GM19452 (cell line): ENCODE measurements around the gene INPP5D.
"Not testable (repeated sequence)": the region's sequence is repeated elsewhere in the genome, so short reads cannot be mapped to it uniquely, and the experiment has no call there.

ENCODE experiments used
- ATAC-seq: cut with Tn5 transposase; IDR thresholded peaks from one replicate; pipeline ENCODE4 v1.9.1; 2021; ENCODE audit not compliant: unreplicated experiment

Gene INPP5D

DNA sequence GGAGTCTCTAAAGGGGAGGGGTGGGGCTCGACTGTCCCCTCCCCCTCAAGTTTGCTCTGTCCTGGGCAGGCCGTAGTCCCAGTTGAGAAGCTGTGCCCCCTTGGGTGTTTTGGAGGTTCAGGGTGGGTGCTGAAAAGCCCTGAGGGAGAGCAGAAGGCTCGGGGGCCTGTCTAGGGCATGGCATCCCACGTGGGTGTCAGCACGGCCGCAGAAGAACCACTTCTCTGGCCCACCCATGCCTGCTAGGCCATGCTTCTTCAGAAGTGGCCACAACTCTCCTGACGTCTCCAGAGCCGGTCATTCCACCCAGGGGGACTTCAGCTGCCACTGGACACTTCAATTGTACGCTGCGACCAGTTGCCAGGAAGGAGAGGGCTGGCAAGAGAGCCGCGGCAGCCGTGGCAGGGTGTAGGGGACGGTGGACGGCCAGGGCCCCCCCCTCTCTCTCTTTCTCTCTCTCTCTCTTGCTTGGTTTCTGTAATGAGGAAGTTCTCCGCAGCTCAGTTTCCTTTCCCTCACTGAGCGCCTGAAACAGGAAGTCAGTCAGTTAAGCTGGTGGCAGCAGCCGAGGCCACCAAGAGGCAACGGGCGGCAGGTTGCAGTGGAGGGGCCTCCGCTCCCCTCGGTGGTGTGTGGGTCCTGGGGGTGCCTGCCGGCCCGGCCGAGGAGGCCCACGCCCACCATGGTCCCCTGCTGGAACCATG is at the start of gene INPP5D:
Gene INPP5D (plus strand): TSS at position 546 of the 704 bp plus-strand sequence. CDS start 137 bp downstream, at position 683.
- peak; percentile 47 for ATAC-seq

DNA sequence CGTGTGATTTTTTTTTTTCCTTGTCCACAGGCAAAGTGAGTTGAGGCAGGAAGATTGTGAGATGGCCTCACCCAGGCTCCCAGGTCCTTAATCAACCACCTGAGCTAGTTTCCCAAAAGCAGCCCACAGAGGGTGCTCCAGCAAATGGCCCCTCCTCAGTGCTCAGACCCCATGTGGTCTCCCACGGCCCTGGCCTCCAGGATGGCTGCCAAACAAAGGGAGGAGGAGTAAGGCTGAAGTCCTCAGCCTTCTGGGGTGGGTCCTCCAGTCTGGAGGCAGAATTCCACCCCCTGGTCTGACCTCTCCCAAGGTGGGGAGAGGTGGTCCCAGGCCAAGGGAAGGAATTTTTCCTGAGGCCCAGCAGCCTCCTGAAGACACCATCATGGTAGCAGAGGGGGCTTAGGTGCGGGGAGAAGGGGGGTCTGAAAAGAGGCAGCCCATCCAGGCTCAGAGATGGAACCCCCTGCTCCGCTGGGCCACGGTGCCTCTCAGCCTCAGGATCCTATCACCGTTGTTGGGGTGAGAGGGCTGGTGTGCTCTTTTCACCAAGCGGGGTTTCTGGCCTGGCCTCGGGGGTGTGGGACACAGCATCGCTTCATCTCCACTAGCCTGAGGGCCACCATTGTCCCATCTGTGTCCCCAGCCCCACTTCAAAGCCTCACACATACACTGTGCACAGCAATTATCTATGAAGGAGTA is 49.4 kb upstream of the INPP5D start:
- ATAC-seq, result no peak

DNA sequence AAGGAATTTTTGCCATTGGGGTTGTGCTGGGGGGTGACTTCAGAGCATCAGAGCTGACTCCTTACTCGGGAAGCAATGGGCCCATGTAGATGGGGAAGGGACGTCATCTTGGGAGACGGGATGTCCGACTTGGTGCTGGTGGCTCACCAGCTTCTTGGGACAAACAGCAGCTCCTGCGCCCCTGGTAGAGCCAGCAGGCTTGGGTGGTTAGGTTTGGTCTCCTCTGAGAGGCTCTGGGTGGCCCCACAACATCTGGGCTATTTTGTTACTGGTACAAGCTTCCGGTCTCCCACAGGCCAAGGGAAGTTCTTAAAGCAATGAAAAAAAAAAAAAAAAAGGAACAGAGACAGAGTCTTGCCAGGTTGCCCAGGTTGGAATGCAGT is 48.9 kb upstream of the INPP5D start:
- no peak for ATAC-seq

DNA sequence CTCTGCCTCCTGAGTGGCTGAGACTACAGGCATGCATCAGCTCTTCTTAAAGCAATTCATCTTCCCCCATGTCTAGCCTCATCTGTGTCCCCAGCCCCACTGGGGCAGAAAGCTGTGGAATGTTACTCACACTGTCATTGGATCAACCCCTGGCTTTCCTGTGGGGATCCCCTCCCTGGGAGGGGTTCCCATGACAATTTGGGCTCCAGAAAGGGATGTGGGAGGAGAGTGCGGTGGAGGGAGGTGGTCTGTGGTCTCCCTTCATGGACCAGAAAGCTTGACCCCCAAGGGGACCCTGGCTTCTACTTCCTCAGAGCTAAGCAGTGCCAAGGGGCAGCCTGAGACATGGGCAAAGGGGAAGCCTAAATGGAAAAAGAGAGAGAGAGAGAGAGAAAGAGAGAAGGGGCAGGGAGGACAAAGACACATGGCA is 48.4 kb upstream of the INPP5D start:
- no peak for ATAC-seq

DNA sequence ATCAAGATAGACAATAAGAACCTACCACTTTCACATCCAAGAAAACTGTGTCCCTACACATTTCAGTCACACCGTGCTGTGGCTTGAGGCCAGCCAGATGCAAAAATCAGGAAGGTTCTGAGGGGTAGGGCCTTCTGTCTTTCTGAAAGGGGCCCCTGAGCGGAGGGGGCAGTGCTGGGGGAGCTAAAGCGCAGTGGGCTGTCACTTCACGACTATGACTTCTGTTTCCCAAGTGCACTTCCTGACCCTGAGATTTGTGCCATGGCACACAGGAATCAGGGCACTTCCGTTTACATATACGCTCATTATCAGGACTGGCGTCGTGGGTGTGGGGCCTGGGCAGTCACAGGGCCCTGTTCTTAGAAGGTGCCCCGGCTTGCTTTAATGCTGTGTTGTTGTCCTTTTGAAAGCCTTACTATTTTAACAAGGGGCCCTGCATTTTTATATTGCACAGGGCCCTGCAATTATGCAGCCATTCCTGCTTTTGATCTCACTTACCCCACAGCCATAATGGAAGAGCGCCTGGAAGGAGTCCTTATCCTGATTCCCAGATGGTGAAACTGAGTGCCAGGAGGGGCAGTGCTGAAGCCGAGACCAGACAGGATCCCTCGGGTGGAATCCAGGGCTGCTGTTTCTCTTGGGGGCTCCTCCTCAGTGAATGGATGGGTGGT is 47.7 kb upstream of the INPP5D start:
- no peak for ATAC-seq

DNA sequence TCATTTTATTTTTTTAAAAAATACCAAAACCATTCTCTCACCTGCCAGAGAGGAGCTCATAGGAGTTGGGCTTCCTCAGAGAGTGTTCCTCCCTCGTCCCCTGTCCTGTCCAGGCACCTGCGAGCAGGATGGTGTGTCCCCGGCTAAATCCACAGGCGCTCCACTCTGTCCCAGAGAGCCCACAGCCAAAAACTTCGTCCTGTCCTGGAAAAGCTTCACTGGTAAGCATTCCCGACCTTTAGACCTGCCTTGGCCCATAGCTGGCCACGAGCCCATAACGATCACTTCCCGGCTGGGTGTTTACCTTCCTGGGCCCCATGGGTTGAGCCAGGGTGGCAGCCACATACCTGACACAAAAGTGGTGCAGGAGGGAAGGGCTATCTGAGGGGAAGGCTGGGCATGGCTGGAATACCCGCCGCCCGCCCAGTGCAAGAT is 47.1 kb upstream of the INPP5D start, which contains the start of gene NGEF:
Gene NGEF (minus strand): TSS at position 230 of the 435 bp plus-strand sequence. CDS start 38,366 bp downstream, outside the sequence.
- no peak for ATAC-seq

DNA sequence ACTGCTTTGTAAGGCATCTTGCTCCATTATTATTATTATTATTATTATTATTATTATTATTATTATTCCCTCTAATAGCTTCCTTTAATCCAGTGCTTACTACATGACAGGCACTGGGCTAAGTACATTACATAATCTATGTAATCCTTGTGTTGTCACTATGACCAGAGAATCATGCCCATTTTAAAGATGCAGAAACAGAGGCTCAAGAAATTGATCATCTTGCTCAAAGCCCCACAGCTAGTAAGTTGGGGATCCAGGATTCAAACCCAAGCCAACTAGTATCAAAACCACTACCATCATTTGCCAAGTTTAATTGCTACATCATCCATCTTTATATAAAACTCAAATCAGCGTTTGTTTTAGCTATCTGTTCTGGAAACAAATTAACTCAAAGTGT is 46.5 kb upstream of the INPP5D start:
- ATAC-seq, result no peak

DNA sequence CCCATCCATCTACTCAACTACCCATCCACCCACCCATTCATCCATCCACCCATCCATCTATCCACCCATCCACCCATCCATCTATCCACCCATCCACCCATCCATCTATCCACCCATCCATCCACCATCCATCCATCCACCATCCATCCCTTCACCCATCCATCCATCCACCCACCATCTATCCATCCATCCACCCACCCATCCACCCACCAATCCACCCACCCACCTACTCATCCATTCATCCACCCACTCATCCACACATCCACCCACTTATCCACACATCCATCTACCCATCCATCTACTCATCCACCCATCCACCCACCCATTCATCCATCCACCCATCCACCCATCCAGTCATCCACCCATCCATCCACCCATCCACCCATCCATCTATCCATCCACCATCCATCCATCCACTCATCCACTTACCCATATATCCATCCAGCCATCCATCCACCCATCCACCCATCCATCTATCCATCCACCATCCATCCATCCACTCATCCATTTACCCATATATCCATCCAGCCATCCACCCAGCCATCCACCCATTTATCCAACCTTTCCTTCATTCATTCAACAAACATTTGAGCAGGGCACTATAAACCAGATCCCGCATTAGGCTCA is 45.0 kb upstream of the INPP5D start:
- no peak for ATAC-seq

DNA sequence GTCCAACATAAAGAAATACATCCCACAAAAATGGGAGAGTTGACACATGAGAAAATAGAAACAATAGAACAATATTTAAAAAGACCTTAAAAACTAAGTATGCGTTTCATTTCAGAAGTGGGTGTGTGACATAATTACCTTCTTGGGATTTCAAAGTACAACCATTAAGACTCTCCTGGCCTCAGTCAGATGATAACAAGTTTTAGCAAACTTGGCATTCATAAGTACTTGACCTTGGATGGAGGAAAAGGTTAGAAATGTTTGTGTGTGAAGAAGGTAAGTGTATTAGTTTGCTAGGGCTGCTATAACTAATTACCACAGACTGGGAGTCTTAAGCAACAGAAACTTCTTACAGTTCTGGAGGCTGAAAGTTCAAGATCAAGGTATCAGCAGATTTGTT is 42.2 kb upstream of the INPP5D start:
- no peak for ATAC-seq

DNA sequence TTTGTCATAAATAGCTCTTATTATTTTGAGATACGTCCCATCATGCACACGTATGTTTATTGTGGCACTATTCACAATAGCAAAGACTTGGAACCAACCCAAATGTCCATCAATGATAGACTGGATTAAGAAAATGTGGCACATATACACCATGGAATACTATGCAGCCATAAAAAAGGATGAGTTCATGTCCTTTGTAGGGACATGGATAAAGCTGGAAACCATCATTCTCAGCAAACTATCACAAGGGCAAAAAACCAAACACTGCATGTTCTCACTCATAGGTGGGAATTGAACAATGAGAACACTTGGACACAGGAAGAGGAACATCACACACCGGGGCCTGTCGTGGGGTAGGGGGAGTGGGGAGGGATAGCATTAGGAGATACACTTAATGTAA is 40.5 kb upstream of the INPP5D start:
- ATAC-seq, result not testable (repeated sequence)

DNA sequence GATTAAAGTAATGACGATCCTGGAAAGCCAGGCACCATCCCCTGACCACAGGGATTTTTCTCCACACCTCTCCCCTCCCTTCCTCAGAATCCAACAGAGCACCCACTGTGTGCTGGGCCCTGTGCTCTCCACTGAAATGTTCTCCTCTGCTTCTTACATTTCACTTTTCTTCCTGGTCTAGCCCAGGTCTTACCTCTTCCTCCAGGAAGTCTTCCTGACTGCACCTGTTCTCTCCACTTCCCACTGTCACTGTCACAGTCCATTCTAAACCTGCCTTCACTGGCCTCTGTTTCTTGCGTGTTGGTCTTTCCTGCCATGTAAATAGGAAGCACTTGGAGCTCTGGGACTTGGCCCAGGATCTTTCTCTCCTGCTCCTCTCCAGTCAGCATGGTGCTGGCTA is 39.7 kb upstream of the INPP5D start:
- no peak for ATAC-seq

DNA sequence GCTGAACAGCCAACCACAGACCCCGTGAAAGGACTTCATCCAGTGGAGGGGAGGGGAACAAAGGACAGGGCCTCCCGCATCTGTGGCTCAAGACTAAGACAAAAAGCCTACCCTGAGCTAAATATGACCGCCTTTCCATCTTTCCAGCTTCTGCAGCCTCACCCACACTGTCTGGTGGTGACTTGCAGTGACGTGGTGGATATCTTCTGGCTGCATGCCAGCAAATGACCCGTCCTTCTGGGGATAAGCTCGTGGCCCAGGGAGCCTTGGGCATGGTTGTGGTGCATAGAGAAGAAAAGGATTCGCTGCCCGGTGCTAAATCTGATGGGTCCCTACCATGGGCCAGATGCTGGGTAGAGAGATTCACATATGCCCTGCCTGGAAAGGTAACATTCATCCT is 38.4 kb upstream of the INPP5D start:
- ATAC-seq, result no peak

DNA sequence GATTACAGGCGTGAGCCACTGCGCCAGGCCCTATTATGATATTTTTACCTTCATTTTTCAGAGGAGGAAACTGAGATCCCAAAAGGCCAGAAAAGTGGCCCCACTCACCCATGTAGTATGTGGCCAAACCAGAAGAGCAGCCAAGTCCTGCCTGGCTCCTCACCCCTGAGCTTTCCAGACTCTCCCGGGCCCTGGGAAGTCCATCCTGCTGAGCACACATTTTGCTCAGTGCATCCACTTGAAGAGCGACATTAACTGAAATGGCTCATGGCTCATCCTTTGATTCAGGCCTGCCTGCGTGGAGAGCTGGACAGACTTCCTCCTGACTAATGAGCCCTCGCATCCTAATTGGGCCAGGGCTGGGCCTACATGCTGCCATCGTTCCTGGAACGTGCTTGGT is 37.6 kb upstream of the INPP5D start:
- ATAC-seq, result no peak

DNA sequence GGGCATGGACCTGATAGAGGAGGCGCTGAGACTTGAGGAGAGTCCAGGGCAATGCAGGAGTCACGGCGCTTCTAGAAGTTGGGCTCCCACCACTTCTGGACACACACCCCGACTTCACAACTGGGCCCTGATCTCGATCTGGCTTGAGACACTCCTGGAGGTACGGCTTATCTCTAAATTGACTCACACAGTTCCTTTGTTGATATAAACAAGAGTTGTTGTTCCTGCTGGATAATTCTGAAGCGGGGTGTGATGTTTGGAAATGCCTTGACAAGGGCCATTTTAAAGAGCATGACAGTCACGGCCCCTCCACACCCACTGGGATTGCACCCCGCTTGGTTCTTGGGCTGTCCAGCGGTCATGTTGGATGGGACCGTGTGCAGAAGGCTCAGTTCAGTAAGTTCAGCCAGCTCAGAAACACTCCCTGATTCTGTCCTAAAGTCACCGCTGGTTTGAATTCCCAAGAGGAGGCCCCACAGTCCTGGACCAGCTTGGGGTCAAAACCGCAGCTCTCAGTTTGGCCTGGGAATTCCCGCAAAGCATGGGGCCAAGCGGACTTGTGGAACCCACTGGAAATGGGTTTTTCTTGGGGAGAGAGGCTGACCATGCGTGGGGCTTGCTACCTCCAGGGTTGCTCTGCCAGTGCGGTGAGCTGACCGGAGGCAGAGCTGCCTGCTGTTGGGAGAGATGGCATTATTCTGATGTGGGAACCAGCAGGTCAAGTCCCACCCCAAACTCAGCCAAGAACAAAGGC is 37.0 kb upstream of the INPP5D start:
- no peak for ATAC-seq

DNA sequence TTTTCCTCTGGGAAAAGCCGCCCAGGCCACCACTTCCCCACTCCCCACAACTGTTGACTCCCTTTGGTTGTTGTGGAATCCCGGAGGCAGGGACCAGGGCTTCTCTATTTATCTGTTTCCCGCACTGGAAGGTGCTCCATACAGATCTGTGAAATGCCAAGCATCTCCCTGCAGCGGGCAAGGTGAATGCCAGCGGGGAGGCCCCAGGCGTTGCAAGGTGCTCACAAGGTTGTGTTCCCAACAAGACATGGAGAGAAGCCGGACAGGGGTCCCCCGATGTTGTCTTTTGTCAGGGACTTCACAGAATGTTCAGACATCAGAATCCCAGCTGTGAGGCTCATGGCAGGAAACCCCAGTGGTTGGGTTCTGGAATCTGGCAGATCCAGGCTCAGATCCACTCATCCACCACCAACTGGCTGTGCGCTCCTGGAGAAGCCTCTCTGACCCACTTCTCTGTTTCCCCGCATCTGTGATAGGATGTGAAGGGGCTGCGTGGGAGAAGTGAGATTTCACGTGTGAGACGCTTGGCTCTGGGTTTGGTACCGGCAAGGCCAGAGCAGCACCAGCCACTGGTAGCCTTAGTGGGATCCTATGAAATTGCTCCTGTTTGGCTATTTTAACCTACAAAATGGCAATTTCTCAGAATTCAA is 36.3 kb upstream of the INPP5D start:
- ATAC-seq, result no peak

DNA sequence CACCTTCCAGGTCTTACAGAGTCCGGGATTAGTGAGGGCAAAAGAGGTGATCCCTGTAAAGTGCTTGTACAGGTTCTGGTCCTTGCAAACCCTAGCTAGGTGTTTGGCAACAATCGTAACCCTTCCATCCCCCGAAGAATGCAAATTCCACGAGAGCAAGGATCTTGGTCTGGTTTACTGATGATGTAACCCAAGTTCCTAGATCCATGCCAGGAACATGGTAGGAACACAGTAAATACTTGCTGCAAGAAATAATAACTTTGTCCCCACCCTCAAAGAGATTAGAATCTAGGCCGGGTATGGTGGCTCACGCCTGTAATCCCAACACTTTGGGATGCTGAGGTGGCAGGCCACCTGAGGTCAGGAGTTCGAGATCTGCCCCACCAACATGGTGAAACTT is 34.4 kb upstream of the INPP5D start:
- ATAC-seq, result no peak

DNA sequence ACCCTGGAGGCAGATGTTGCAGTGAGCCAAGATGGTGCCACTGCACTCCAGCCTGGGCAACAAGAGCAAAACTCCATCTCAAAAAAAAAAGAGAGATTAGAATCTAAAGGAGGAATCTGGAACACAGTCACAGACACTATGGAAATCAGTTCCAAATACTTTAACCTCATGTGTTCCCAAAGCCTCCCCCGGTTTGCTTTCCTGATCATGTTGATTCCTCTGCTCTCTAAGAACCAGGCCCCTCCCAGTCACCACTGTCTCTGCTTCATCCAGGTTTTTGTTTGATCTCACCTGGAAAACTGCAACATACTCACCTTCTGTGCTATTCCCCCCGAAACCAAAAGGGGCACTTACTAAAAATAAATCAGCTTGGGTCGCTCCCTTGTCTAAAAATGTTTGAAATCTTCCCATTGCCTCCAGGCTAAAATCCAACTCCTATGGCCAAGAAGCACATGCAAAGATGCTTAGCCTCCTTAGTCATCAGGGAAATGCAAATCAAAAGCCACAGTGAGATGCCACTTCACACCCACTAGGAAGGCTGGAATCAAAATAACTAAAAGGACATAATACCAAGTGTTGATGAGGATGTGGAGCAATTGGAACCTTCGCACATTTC is 33.8 kb upstream of the INPP5D start:
- ATAC-seq, result no peak

DNA sequence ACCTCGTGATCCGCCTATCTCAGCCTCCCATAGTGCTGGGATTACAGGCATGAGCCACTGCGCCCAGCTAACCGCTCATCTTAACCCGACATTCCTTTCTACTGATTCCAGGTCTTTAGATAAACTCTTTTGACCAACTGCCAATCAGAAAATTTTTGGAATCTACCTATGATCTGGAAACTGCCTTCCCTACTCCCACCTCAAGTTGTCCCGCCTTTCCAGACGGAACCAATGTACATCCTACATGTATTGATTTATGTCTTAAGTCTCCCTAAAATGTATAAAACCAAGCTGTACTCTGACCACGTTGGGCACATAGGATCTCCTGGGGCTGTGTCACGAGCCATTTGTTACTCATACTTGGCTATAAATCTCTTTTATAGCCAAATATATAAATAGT is 30.8 kb upstream of the INPP5D start:
- no peak for ATAC-seq

DNA sequence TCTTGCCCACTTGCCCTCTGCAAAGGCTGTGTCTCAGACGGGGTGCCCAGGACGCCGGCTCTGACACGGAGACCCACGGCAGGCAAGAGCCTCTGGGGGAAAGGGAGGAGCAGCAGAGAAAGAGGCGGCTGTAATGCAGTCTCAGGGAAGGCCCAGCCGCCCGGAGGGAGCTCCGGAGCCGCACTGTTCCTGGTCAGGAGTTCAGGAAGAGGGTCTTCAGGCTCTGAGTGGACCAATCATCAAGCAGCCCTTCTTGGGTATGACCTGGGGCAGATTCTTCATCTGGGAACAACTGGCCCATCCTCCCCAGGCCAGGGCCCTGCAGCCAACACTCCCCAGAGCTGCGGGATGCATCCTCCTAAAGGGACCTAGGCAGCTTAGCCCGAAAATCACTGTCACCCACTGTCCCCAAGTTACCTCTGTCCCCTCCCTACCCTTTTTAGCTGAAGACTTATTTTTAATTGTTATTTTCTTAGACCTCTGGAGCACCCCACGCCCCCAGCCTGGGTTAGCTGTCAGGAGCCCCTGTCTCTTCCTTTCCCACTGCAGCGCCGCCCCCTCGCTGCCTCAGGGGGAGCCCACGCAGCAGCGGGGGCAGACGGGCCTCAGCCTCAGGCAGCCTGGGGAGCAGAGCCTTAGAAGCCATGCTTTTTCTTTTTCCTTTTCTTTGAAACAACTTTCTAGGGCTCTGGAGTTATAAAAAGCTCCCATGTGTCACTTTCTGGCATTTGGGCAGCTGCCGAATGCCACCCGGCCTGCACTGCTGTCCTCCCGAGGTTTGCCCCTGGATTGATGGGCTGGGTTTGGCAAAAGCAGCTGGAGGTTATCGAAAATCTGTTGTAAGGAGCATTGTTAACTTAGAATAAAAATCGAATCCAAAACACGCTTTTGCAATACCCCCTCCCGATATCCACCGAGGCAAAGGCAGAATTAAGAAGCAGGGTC is 28.3 kb upstream of the INPP5D start:
- no peak for ATAC-seq
